Stimulated activated CD8-positive, alpha-beta memory T cell treated with anti-CD3 and anti-CD28 coated beads, Interleukin-4, amount 100 ng/mL, for 1 hour (primary cell): Measurements from ENCODE around the gene TPO.
"Not testable (repeated sequence)": the region's sequence is repeated elsewhere in the genome, so short reads cannot be mapped to it uniquely, and the experiment has no call there.

Source experiments
- DNase-seq, 2 donors: peaks; one replicate each; pipeline ENCODE4 v3.0.0-alpha.2; 2020; ENCODE audit warnings: low read depth in 2 of 2, low spot score in 1 of 2

TPO gene

DNA sequence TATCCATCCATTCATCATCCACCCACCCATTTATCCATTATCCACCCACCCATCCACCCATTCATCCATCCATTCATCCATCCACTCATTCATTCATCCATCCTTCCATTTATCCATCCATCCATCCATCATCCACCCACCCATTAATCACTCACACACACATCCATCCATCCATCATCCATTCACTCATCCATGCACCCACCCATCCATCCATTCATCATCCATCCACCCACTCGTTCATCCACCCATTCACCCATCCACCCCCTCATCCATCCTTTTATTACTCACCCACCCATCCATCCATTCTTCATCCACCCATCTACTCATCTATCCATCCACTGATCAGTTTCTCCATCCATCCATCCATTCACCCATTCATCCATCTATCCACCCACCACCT is 8.1 kb upstream of the TPO start:
- DNase-seq: no peak

- DNase-seq: no peak
Observed at GRCh38 chr2:1405967-1406366, 7.3 kb upstream of the TPO start.

DNA sequence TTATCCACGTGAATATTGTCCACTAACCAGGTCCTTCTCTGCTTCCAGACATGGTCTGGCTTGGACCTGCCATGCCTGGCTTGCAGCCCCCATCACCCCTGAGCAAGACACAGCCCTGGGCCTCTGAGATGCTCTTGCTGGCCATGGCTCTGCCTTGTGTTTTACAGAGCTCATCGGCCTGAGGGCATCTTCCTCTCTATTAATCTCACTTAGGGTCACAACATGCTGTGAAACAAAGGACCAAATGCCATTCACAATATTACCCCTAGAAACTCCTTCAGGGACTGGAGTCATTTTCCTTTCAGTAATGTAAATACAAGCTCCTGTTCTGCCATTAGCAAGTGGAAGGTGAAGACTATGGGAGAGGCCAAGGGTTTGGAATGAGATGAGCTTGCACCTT is 6.8 kb upstream of the TPO start:
- no peak for DNase-seq

DNA sequence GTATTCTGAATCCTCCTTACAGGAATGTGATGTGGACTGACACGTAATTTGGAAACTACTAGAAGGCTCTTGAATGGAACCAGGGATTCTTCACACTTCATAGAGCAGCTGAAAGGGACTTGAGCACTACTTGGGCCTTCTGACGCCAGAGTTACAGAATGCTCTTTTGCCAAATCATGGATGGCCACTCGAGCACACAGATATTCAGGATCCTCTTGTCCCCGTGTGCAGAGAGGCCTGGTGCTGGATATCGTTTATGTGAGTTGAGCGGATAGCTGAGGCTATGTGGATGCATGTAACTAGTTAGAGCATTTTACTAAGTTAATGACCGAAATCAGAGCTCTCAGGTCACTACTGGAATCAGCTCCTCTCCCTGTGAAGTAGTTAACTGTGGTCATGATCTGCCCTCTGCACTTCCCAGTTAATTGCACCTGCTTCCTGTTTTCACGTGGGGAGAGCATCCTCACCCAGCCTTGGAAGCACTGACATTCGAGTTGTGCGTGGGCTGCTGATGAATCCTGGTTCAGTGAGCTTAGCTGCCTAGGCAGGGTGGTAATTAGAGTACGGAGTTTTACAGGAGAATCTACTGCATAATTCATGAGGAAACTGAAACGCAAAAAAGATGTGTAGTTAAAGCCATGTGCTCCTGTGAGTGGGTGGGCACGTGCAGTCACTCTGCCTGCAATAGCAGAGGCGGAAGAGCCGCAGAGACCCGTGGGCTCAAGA is 5.2 kb upstream of the TPO start:
- DNase-seq: no peak

GRCh38 chr2:1414121-1414520 is 858 bp downstream of the TPO start:
- DNase-seq: no peak

DNA sequence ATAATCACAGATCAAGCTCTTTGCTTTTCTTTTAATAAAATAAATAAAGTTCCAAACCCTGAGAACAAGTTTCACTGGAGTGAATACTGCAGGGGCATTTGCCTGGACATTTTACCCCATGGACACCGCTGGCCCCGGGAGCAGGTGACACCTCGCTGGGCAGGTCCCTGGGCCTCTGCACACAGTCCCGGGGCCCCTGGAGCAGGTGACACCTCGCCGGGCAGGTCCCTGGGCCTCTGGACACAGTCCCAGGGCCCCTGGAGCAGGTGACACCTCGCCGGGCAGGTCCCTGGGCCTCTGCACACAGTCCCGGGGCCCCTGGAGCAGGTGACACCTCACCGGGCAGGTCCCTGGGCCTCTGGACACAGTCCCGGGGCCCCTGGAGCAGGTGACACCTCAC is 1.6 kb downstream of the TPO start:
- DNase-seq: not testable (repeated sequence)

DNA sequence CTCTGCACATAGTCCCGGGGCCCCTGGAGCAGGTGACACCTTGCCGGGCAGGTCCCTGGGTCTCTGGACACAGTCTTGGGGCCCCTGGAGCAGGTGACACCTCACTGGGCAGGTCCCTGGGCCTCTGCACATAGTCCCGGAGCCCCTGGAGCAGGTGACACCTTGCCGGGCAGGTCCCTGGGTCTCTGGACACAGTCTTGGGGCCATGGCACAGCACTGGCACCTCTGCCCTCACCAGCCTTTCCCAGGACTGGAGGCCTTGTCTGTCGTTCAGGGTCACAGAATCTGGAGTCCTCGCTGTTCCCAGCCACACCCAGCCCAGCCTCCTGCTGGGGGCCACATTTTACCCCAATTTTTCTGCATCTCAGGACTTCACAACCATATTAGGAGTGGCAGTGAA is 2.2 kb downstream of the TPO start:
- no peak for DNase-seq

DNA sequence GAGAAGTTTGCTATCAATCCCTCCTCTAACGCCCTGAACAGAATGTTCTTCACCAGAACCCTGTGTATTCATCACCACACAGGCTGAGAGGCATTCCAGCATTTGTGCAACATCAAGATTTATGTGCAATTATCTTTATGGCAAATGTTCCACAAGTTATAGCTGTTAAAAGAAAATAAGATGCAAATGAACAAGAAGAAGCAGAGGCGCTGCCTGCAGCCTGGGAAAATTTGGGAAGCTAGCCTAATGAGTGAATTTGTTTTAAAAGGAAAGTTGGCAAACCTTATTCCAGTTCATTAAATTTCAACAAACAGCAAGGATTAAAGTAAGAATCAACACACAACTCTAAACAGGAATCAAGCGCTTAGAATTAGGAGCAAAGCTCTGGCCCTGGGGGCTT is 5.3 kb downstream of the TPO start:
- DNase-seq: no peak

- DNase-seq: no peak
Observed at GRCh38 chr2:1420746-1421480, 7.7 kb downstream of the TPO start.

GRCh38 chr2:1421731-1422130 is 8.5 kb downstream of the TPO start:
- no peak for DNase-seq

DNA sequence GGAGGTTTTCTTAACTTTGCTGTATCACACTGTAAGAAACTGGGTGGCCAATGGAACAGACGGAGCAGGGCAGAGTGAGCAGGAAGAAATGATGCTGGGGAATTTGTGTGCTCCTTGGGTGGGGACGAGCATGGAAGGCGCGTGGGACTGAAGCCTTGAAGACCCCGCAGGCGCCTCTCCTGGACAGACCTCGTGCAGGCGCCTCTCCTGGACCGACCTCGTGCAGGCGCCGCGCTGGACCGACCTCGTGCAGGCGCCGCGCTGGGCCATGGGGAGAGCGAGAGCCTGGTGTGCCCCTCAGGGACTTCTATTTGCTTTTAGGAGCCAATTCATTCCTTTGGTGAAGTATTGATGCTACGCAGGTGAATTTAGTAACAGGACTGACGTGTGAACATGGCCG is 8.9 kb downstream of the TPO start:
- DNase-seq: no peak

DNA sequence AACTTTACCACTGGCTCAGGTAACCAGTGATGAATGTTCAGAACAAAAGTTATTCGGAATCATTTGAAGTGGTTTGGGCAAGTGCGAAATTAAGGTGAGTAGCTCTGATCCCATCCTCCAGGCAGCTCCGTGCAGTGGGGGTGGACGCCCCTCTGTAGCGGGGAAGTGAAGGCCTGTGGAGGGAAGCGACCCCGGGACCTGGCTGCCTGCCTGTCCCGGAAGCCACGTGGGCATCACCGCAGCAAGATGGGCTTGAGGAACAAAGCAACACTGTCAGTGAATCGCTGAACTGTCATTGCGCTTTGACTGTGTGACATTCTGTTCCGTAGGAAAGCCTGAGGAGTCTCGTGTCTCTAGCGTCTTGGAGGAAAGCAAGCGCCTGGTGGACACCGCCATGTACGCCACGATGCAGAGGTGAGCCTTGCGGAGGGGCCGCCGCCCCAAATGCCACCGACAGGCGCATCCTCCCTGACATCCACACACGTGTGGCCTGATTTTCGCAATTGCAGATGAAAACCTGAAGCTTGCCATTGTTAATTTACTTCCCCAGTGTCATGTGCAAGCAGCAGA is 9.5 kb downstream of the TPO start:
- no peak for DNase-seq

DNA sequence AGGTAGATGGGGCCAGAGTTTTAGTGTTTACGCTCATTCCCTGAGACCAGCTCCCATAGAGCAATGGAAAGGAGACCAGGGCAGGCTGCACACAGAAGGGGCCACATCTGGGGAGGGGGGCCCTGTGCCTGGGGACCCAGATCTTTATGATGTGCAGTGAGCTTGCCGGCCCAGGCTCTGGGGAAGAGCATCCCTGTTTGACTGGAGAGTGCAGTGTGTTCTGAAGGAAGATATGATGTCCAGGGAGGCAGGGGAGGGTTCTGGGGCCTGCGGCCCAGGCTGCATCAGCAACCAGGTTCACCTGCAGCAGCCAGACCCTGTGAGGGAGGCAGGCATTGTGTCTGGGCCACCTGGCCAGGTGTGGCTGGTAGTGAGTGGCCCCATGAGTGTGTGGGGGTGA is 13.8 kb downstream of the TPO start:
- no peak for DNase-seq

DNA sequence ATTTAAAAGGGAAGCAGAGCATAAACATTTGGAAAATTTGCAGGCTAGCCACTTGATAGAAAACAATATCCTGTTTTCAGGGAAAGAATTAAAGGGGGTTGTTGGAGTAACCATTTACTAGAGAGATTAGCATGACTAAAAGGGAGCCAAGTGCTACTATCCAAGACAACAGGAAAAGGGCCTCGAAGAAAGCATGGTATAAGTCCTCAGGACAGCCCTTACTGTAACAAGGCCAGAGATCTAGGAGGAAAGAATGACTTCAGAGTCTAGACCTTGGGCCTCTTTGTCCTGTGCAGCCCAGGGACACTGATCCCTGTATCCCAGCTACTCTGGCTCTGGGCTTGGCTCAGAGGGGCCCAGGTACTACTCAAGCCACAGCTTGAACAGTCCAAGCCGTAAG is 16.6 kb downstream of the TPO start:
- no peak for DNase-seq

- no peak for DNase-seq
Observed at GRCh38 chr2:1430491-1430890, 17.2 kb downstream of the TPO start.

DNA sequence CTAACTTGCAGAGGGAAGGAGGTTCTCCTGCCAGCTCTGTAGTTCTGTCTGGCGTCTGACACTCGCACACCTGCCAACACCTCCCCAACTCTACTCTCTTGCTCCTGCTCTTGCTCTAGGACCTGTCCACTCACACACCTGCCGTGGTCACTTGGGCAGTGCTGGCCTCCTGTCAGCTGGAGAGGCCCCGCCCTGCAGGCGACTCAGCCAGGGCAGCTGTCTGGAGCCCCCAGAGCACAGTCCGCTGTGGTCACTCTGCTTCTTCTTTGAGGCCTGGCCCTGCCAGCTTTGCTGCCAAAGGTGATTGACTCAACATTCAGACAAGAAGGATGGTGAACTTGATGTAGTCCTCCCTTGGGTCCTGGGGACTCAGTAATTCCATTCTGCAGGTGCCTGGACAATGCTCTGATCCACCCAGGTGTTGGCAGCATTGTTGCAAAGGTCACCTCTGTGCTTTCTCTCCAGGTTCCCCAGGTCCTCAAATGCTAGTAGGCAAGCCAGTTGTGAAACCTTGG is 18.7 kb downstream of the TPO start:
- no peak for DNase-seq

GRCh38 chr2:1432726-1433125 is 19.5 kb downstream of the TPO start:
- DNase-seq: no peak

- no peak for DNase-seq
Observed at GRCh38 chr2:1436369-1436768, 23.1 kb downstream of the TPO start.

- DNase-seq: no peak
Observed at GRCh38 chr2:1437101-1437500, 23.8 kb downstream of the TPO start.

DNA sequence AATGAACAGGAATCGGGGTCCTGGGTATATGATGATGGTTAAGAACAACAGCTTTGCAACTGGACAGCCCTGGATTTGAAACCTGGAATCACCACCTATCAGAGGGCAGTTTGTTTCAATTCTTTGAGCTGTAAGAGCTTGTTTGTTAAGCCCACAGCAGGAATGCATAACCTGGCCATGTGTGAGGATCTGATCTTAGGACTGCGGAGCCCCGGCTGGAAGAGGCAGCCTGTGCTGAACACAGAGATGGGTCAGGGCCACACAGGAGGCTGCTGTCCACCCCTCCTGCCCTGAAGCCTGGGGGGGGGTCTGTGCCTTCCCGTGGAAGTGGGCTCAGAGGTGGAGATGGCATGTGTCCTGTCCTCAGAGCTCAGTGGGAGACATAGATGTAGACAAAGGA is 24.3 kb downstream of the TPO start:
- no peak for DNase-seq

DNA sequence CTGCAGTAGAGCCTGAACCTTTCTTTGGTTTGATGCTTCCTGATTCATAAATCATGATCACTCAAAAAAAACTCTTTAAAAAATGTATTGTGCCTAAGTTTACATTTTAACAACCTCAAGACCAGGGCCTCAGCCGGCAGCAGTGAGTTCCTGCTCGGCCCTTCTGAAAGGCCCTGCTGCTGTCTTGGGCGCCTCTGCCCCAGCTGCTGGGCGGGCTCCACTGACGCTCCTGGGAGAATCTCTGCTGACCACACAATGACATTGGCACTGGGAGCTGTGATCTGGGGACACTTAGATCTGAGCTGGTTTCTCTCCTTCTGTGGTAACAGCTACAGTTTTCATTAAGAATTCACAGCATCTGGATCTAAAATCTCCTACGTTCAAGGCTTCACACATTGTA is 25.7 kb downstream of the TPO start:
- DNase-seq: no peak

DNA sequence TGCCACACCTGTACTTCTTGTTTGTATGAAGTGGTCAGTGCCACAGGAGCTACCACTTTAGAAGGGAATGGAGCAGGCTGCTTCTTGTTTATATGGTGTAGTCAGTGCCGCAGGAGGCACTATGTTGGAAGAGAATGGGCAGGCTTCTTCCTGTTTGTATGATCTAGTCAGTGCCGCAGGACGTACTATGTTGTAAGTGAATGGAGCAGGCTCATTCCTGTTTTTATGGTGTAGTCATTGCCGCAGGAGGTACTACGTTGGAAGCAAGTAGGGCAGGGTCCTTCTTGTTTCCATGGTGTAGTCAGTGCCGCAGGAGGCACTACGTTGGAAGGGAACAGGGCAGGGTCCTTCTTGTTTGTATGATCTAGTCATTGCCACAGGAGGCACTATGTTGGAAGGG is 27.3 kb downstream of the TPO start:
- no peak for DNase-seq
